Measurements from ENCODE around the gene XPNPEP1.

XPNPEP1 gene

GRCh38 chr10:109956454-109957091, 33.3 kb upstream of the XPNPEP1 start:
- H3K27me3 ChIP-seq: no peaks in the 10 kb centered on the region
- H3K36me3 ChIP-seq: no peaks in the 10 kb centered on the region
- peak; percentile 92 for TF ChIP-seq CTCF (IDR thresholded peaks at IDR 0.05; ENCODE audit: low read depth, low read length)
- H3K9me3 ChIP-seq: no peaks in the 10 kb centered on the region
- H3K4me1 ChIP-seq: peaks cover 6% of the 10 kb centered on the region
- H3K4me3 ChIP-seq (ENCODE audit: low read depth, low read length): no peak overlapping the region
- DNase-seq: peak; percentile 55

DNA sequence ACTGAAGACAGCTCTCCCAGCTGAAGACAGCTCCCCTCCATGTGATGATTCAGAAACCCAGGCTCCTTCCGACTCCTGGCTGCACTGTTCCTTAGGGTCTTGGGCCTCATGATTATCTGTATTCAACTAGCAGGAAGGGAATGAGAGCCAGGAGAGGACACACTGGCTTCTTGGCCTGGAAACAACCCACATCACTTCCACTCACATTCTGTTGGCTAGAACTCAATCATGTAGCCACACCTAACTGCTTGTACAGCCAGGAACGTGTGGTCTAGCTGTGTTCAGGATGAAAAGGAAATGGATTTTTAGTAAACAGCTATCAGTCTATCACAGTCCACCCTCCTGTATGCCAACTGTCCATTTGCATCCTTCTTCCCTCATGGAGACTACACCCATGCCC, 30.5 kb upstream of the XPNPEP1 start:
- Histone ChIP-seq H3K4me3 (ENCODE audit: low read depth, low read length) (no peak overlapping the region), H3K36me3 (no peaks in the 10 kb centered on the region), H3K4me1 (peaks cover 6% of the 10 kb centered on the region), H3K27me3 (no peaks in the 10 kb centered on the region), H3K9me3 (no peaks in the 10 kb centered on the region)
- TF ChIP-seq CTCF (IDR thresholded peaks at IDR 0.05; ENCODE audit: low read depth, low read length): no peak
- DNase-seq: no peak

DNA sequence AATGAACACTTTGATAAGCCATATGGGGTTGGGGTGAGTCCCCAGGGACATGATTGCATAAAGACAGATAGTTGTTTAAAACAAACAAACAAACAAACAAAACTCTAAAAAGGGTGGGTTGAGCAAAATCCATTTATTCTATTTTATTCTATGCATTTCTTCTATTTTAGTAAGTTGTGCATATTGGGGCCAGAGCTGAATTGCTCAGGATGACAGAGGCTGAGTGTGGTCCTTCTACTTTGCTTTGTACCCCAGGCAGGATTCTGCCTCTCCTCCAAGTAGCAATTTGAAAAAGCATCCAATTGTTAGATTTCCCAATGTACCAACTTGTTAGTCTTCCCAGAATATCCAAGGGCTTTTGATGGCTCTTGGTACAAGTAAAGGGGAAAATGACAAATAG, 29.2 kb upstream of the XPNPEP1 start:
- no peak for TF ChIP-seq CTCF (IDR thresholded peaks at IDR 0.05; ENCODE audit: low read depth, low read length)
- Histone ChIP-seq H3K9me3 (no peaks in the 10 kb centered on the region), H3K4me1 (peaks cover 6% of the 10 kb centered on the region), H3K27me3 (no peaks in the 10 kb centered on the region), H3K4me3 (ENCODE audit: low read depth, low read length) (no peak overlapping the region), H3K36me3 (no peaks in the 10 kb centered on the region)
- DNase-seq: no peak

DNA sequence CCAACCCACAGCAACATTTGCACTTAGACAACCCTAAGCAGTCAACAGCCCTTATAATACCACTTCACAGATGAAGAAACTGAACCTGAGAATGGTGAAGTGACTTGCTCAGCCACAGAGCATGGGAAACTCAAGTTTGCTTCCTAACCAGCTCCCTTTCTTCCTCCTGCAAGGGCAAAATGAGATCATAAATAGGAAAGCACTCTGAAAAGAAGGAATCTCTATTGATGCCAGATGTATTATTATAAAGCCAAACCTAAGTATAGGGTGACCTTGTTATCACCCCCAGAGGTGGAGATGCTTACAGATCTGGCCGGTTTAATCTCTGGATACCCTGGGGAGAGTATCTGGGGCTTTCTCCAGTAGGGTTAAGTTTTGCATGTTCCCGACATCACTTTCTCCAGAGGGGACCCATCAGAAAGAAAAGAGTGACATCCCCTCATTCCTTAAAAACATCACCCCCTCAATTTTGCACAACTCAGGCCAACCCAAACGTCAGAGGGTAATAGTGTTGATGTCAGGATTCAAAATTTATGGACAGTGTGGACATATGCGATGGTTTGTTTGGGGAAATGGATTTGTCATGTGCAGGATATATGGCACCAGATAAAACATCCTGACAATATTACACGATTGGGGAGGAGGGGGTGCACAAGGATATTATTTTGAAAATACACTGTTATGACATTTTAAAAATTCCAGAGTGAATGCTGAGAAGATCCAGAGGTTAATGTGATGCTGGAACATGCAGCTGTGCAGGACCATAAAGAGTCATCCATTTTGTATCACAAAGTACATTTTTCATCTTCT, 24.0 kb upstream of the XPNPEP1 start:
- no peaks in the 10 kb centered on the region for H3K9me3 ChIP-seq

DNA sequence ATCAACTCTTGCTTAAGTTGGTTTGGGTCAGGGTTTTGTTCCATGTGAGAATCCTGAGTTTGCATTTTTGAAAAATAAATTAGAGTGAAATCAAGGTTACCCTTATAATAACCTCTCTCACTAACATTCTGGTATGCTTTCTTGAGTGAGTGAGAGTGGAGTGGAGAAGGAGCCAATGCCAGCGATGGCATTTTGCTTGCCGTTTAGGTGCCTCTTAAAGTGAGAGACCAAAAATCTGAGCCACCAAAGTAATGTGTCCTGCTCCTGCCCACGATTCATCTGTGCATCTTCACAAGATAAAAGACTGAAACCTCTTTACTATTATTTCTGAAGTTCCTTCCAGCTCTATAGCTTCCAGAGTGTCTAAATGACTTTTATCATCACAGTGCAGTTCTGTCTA, 23.4 kb upstream of the XPNPEP1 start:
- Histone ChIP-seq H3K27me3 (no peaks in the 10 kb centered on the region), H3K9me3 (no peaks in the 10 kb centered on the region), H3K4me3 (ENCODE audit: low read depth, low read length) (no peak overlapping the region), H3K4me1 (no peaks in the 10 kb centered on the region), H3K36me3 (no peaks in the 10 kb centered on the region)
- TF ChIP-seq CTCF (IDR thresholded peaks at IDR 0.05; ENCODE audit: low read depth, low read length): no peak
- no peak for DNase-seq

More for the DNA sequence above, 24.0 kb upstream of the XPNPEP1 start:
- no peaks in the 10 kb centered on the region for H3K4me1 ChIP-seq
- no peaks in the 10 kb centered on the region for H3K36me3 ChIP-seq
- no peaks in the 10 kb centered on the region for H3K27me3 ChIP-seq
- no peak for TF ChIP-seq CTCF (IDR thresholded peaks at IDR 0.05; ENCODE audit: low read depth, low read length)
- DNase-seq: no peak
- H3K4me3 ChIP-seq (ENCODE audit: low read depth, low read length): no peak overlapping the region
